Measurements from ENCODE around the gene APPBP2.

The APPBP2 gene

DNA sequence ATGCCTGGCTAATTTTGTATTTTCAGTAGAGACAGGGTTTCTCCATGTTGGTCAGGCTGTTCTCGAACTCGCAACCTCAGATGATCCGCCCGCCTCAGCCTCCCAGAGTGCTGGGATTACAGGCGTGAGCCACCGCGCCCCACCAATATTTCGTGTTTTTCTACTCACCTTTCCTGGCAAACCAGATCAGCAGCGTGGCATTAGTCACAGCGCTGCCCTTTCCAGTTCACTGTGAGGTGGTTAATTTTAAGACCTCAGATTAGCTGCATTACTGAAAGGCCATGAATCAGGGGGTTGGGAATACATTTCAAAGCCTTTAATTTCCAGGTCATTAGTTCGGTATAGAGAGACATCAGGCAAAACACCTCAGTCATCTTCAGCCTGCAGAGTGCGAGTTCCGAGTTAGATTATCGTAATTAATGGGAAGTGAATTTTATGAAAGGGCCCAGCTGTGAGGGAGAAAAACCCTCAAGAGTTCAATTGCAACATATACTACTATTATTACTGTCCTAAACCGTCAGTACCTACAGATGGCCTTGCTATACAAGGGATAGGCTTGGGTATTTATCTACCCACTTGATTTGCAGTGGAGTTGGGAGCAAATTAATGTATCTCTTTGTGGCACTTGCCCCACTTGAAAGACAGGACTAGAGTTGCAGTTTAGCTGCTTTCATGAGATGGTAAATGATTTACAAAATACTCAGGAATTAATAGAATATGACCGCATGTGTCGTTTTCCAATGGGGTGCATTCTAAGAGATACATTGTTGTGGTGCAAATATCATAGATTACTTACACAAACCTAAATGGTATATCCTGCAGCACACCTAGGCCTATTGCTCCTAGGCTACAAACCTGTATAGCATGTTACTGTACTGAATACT lies 132.0 kb downstream of the APPBP2 start:
- no peak for DNase-seq (ENCODE audit: low read depth)

Measured in fibroblast of the conjunctiva (primary cell).